Measurements from ENCODE around the gene BCL3. TPM values are rescaled to one million over a fixed set of nuclear protein-coding genes. Genes with fewer than 3 reads are reported as not detected.

BCL3 gene
- total RNA-seq, 1 experiment from 2014 or later: 7.8 TPM

GRCh38 chr19:44726465-44726864 lies 22.0 kb upstream of the BCL3 start:
- TF ChIP-seq FOXJ3 (CRISPR knock-in tag; IDR thresholded peaks at IDR 0.05; ENCODE audit: borderline replicate concordance) (no peak), USF1 (CRISPR knock-in tag; IDR thresholded peaks at IDR 0.05) (no peak), CDX4 (CRISPR knock-in tag; IDR thresholded peaks at IDR 0.05; ENCODE audit: borderline replicate concordance) (no peak), SOX15 (CRISPR knock-in tag; IDR thresholded peaks at IDR 0.05) (no peak), TEAD4 (CRISPR knock-in tag; IDR thresholded peaks at IDR 0.05) (no peak), OVOL2 (CRISPR knock-in tag; IDR thresholded peaks at IDR 0.05; ENCODE audit: borderline replicate concordance) (no peak)
- no peak overlapping the region for H3K4me3 Mint-ChIP-seq
- H3K9me3 Mint-ChIP-seq: no peaks in the 10 kb centered on the region
- no peak overlapping the region for H3K27ac Mint-ChIP-seq
- peaks cover 11% of the 10 kb centered on the region; the same call in 1 of the 2 replicates for H3K4me1 Mint-ChIP-seq
- ChIA-PET CTCF (interaction anchor here (0.6 to 15.6 kb wide), 3 partner anchors 48 to 790 kb away, joined by 3 to 548 read pairs (median 5); partner anchors contain the start of gene CBLC), POLR2A (interaction anchor here (0.7 kb wide), 1 partner anchor 516 kb away, joined by 4 read pairs; no protein-coding TSS in a partner anchor)
- ATAC-seq: no peak
- peaks cover 4% of the 10 kb centered on the region for H3K27me3 Mint-ChIP-seq (ENCODE audit: low read depth)
- no peaks in the 10 kb centered on the region for H3K36me3 Mint-ChIP-seq
- no peak for DNase-seq (ENCODE audit: low spot score)

GRCh38 chr19:44728178-44728577 lies 20.3 kb upstream of the BCL3 start:
- Mint-ChIP-seq H3K4me3 (no peak overlapping the region), H3K9me3 (no peaks in the 10 kb centered on the region), H3K4me1 (no peaks in the 10 kb centered on the region), H3K27ac (no peak overlapping the region), H3K27me3 (ENCODE audit: low read depth) (peaks cover 7% of the 10 kb centered on the region), H3K36me3 (no peaks in the 10 kb centered on the region)
- CTCF ChIA-PET: interaction anchor here (0.6 to 15.6 kb wide), 10 partner anchors 30 to 341 kb away, joined by 3 to 548 read pairs (median 3); partner anchors contain the start of gene CBLC
- POLR2A ChIA-PET: no interaction called here
- ATAC-seq: no peak
- DNase-seq (ENCODE audit: low spot score): no peak
- no peak for TF ChIP-seq E2F5 (CRISPR knock-in tag; IDR thresholded peaks at IDR 0.05)
- no peak for TF ChIP-seq ZNF219 (CRISPR knock-in tag; IDR thresholded peaks at IDR 0.05; ENCODE audit: borderline replicate concordance)
- no peak for TF ChIP-seq ZNF671 (CRISPR knock-in tag; IDR thresholded peaks at IDR 0.05)
- no peak for TF ChIP-seq CTCF (IDR thresholded peaks at IDR 0.05)
- no peak for TF ChIP-seq HMGXB4 (CRISPR knock-in tag; IDR thresholded peaks at IDR 0.05)
- TF ChIP-seq RORB (CRISPR knock-in tag; IDR thresholded peaks at IDR 0.05): no peak
- no peak for TF ChIP-seq HMGA2 (CRISPR knock-in tag; IDR thresholded peaks at IDR 0.05)
- no peak for TF ChIP-seq ZNF532 (CRISPR knock-in tag; IDR thresholded peaks at IDR 0.05; ENCODE audit: borderline replicate concordance)
- no peak for TF ChIP-seq FOXK1 (CRISPR knock-in tag; IDR thresholded peaks at IDR 0.05)
- no peak for TF ChIP-seq ZBTB21 (CRISPR knock-in tag; IDR thresholded peaks at IDR 0.05; ENCODE audit: borderline replicate concordance)
- no peak for TF ChIP-seq FOXP4 (CRISPR knock-in tag; IDR thresholded peaks at IDR 0.05)
- TF ChIP-seq ZMAT4 (CRISPR knock-in tag; IDR thresholded peaks at IDR 0.05): no peak
- TF ChIP-seq ETV6 (CRISPR knock-in tag; IDR thresholded peaks at IDR 0.05): no peak
- no peak for TF ChIP-seq SMAD3 (CRISPR knock-in tag; IDR thresholded peaks at IDR 0.05; ENCODE audit: borderline replicate concordance)

Measured in WTC11 (cell line).